ENCODE results near the gene BANK1.

Gene BANK1

DNA sequence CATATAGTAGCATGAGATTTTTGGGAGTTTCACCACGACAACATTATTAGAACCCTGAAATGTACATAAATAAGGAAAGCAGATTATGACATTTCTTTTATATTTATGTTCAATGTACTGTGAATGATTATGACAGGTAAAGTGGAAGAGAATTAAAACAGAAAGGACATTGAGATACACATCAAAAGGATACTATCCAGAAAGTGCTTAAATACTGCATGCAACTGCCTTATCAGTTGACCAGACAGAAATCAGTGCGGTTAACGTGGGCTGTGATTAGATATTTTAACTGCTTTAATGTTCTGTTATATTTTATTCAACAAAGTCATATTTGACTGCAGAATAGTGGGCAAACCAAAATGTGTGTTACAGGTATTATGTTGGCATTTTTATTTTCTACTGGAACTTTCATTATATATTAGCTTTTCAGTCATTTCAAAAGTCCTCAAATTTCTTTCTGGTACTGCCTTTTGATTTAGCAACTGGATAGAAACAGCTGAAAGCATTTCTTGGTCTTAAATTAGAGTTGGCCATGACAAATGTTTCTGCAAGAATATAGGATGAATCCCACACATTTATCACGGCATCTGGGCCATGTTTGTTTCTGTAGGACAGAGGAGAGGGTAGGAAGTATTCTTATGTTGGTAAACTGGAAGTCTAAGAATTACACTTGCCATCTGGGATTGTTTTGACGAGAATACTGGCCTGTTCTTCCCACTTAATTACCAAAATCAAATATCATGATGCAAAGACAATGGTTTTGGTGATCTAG lies 299.5 kb downstream of the BANK1 start:
- TF ChIP-seq, protein P1, sequence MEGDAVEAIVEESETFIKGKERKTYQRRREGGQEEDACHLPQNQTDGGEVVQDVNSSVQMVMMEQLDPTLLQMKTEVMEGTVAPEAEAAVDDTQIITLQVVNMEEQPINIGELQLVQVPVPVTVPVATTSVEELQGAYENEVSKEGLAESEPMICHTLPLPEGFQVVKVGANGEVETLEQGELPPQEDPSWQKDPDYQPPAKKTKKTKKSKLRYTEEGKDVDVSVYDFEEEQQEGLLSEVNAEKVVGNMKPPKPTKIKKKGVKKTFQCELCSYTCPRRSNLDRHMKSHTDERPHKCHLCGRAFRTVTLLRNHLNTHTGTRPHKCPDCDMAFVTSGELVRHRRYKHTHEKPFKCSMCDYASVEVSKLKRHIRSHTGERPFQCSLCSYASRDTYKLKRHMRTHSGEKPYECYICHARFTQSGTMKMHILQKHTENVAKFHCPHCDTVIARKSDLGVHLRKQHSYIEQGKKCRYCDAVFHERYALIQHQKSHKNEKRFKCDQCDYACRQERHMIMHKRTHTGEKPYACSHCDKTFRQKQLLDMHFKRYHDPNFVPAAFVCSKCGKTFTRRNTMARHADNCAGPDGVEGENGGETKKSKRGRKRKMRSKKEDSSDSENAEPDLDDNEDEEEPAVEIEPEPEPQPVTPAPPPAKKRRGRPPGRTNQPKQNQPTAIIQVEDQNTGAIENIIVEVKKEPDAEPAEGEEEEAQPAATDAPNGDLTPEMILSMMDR (IDR thresholded peaks at IDR 0.05; ENCODE audit: insufficient read depth, low read depth, low read length, missing control alignments), result no peak
- no peak for DNase-seq (ENCODE audit: low read depth)

DNA sequence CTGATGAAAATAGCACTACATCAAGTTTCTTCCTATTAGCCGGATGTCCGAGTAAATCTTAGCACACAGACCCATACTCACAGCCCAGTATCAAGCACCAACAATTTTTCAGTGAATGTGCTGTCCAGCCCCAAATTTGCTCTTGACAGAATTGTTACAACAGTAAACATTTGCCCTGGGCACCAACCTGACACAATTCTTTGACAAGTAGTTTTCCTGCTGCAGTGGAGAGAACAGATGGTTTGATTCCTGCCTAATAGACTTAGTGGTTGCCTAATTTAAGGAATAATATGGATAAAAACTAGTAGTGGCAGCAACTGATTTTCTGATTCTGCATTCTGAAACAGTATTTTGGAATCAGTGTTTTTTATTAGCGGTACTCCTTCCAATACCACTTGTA lies 301.1 kb downstream of the BANK1 start:
- H3K4me3 ChIP-seq (ENCODE audit: low read length), result no peak overlapping the region
- TF ChIP-seq, protein P1 (IDR thresholded peaks at IDR 0.05; ENCODE audit: insufficient read depth, low read depth, low read length, missing control alignments), result no peak
- no peak for DNase-seq (ENCODE audit: low read depth)

More for the DNA sequence above, 299.5 kb downstream of the BANK1 start:
- H3K4me3 ChIP-seq (ENCODE audit: low read length), result no peak overlapping the region

DNA sequence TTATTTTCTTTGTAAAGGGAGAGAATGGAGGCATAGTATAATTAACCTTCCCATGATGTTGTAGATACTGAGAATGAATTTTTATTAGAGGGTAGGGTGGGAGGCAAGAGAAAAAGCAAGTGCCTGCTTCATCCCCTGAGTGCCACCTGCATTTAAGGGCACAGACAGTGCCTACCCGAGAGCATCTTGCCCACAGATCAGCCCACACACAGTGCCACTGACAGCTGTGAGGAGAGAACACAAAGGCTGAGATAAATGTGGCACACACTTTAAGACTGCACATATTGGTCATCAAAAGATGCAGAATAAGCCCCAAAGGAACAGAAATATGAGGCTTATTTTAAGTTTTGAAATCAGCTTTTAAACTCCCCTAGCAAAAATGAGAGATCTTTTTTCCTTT lies 304.0 kb downstream of the BANK1 start:
- TF ChIP-seq, protein P1 (IDR thresholded peaks at IDR 0.05; ENCODE audit: insufficient read depth, low read depth, low read length, missing control alignments), result no peak
- H3K4me3 ChIP-seq (ENCODE audit: low read length), result no peak overlapping the region
- no peak for DNase-seq (ENCODE audit: low read depth)

DNA sequence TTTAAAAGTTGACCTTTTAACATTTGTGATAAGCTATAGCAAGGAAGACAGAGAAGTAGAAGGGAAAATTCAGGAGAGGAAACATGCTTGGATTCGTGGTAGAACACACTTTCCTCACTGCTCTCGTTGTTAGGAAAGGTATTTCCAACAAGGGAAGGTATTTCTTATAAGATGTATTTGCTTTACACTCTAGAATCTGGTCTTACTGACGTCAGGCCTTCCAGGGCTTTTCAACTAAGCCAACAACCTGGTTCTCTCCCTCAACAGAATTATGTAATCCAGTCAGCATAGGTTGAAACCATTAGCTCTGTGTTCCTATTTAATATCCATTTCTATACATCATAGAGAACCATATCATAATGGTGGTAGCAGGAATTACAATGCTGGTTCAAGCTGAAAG lies 312.8 kb downstream of the BANK1 start:
- TF ChIP-seq, protein P1 (IDR thresholded peaks at IDR 0.05; ENCODE audit: insufficient read depth, low read depth, low read length, missing control alignments), result no peak
- DNase-seq (ENCODE audit: low read depth), result no peak
- H3K4me3 ChIP-seq (ENCODE audit: low read length), result no peak overlapping the region

DNA sequence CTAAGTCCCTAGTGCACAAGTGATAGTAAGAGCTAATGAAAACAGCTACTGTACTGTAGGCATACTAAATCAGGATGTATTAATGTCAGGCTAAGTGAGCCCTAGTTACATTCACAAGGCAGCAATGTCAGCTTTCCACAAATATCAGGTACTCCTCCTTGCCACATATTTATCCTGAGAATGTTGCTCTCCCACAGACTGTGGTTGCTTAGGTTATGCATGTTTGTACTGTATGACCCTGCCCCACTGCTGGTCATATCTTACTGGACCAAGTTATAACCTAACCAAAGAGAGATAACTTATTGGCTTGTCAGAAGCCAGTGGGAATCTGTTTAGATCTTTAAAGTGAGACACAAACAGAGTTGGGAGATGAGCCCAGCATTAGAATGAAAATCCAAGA lies 313.7 kb downstream of the BANK1 start:
- TF ChIP-seq, protein P1 (IDR thresholded peaks at IDR 0.05; ENCODE audit: insufficient read depth, low read depth, low read length, missing control alignments), result no peak
- no peak overlapping the region for H3K4me3 ChIP-seq (ENCODE audit: low read length)
- no peak for DNase-seq (ENCODE audit: low read depth)

DNA sequence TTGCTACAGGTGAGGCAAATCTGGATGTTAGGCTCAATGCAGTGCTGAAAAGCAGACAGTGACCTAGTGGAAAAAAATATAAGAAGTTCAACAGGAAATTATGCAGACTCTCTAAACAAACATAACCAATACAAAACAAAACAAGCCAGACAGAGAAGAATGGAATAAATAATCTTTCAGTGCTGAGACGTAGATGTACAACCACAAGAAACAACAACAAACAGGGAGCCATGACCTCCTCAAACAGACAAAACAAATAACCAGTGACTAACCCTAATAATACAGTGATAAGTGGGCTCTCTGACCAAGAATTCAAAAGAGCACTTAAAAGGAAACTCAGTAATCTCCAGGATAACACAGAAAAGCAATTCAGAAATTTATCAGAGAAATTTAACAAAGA lies 315.5 kb downstream of the BANK1 start:
- TF ChIP-seq, protein P1 (IDR thresholded peaks at IDR 0.05; ENCODE audit: insufficient read depth, low read depth, low read length, missing control alignments), result no peak
- H3K4me3 ChIP-seq (ENCODE audit: low read length), result no peak overlapping the region
- no peak for DNase-seq (ENCODE audit: low read depth)

DNA sequence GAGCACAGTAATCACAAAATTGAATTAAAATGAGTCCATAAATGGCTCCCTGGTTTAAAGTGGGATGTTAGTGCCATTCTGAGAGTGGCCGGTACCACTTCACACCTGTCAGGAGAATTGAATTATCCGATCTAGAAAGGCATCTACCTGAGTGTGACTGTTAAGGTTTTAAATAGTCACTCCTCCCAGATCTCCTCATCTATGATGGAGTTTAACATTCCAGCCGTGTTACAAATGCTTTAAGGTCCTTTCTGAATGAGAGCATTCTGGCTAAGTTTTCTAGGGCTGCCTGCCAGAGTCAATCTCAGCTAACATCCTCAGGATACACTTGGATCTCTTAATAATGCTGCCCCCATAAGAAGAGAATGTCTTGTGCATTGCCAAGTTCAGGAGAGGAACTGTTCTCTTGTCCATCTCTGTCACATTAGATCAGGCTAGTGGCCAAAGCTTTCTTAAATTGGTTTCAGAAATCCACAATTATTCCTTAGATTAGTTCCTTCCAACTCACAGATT lies 323.6 kb downstream of the BANK1 start:
- no peak for DNase-seq (ENCODE audit: low read depth)
- H3K4me3 ChIP-seq (ENCODE audit: low read length), result no peak overlapping the region
- TF ChIP-seq, protein P1 (IDR thresholded peaks at IDR 0.05; ENCODE audit: insufficient read depth, low read depth, low read length, missing control alignments), result no peak
